Panc1 (cell line): ENCODE measurements around the gene CCDC172. TPM values are rescaled to one million over a fixed set of nuclear protein-coding genes. Genes with fewer than 3 reads are reported as not detected.

Experiments
- ATAC-seq: fragments of 200-7000 bp; cut with Tn5 transposase; 2 replicates; pipeline ENCODE4 v1.9.1; 2020; ENCODE audit warnings: mild to moderate bottlenecking, moderate library complexity
- BruUV-seq: library from RNA; stranded (reverse); fragments of 400-500 nt; replicated peaks from 2 replicates; lab custom pipeline; 2021; lab: Mats Ljungman, UMichigan
- CTCF ChIA-PET: fragments of 300-600 bp; sonication (Branson Sonifier 250); formaldehyde crosslinking; loops from one replicate; lab custom pipeline; 2022; ENCODE audit warnings: antibody characterized with exemption; lab: Charles Lee
- POLR2A ChIA-PET: fragments of 300-600 bp; sonication (Branson Sonifier 250); formaldehyde crosslinking; loops from one replicate; lab custom pipeline; 2022; ENCODE audit warnings: antibody characterized with exemption; lab: Charles Lee
- DNase-seq: peaks from one replicate; pipeline ENCODE4 v3.0.0-alpha.2; 2010; ENCODE audit warnings: low read depth, low spot score
- H3K27ac ChIP-seq: 2 replicates; pipeline ENCODE4 v1.5.1; 2011; ENCODE audit warnings: mild to moderate bottlenecking, low read length, inconsistent platforms
- H3K27me3 ChIP-seq: fragments of 200-500 bp; sonication (Bioruptor generic); 2 replicates; pipeline ENCODE4 v1.6.0; 2014; ENCODE audit warnings: low read length, inconsistent platforms; ENCODE audit not compliant: control insufficient read depth, insufficient read depth
- H3K36me3 ChIP-seq: fragments of 200-500 bp; sonication (Bioruptor generic); 2 replicates; pipeline ENCODE4 v1.5.1; 2014; ENCODE audit warnings: inconsistent platforms, mild to moderate bottlenecking, low read length, moderate library complexity; ENCODE audit not compliant: control insufficient read depth, insufficient read depth
- H3K4me1 ChIP-seq: 2 replicates; pipeline ENCODE4 v1.5.1; 2011; ENCODE audit warnings: inconsistent platforms, mild to moderate bottlenecking, low read length, moderate library complexity; ENCODE audit not compliant: control insufficient read depth, insufficient read depth
- H3K4me3 ChIP-seq, 2 experiments: 2 replicates each; pipeline ENCODE4 v1.5.1; 2011 to 2012; ENCODE audit warnings: low read depth in 2 of 2, low read length in 2 of 2, mild to moderate bottlenecking in 2 of 2, inconsistent platforms in 1 of 2, moderate library complexity in 1 of 2
- H3K9me3 ChIP-seq: fragments of 200-500 bp; sonication (Bioruptor generic); 2 replicates; pipeline ENCODE4 v1.5.1; 2014; ENCODE audit warnings: low read depth, mild to moderate bottlenecking, inconsistent platforms, low read length, moderate library complexity; ENCODE audit not compliant: control insufficient read depth, insufficient read depth
- CTCF ChIP-seq: fragments of 450-650 bp; IDR thresholded peaks from 2 replicates; pipeline ENCODE4 v1.5.1; 2017; ENCODE audit warnings: mild to moderate bottlenecking
- POLR2AphosphoS5 ChIP-seq: IDR thresholded peaks from 2 replicates; pipeline ENCODE4 v1.6.1; 2012; ENCODE audit warnings: mild to moderate bottlenecking, low read depth, low read length, moderate library complexity
- SIN3A ChIP-seq: IDR thresholded peaks from 2 replicates; pipeline ENCODE4 v1.6.1; 2012; ENCODE audit warnings: low read depth, mild to moderate bottlenecking, low read length, moderate library complexity, borderline replicate concordance; ENCODE audit not compliant: insufficient read depth
- TCF7L2 ChIP-seq: IDR thresholded peaks from 2 replicates; pipeline ENCODE4 v1.6.1; 2011; ENCODE audit warnings: mild to moderate bottlenecking, low read depth, low read length, inconsistent platforms
- in situ Hi-C: cut with HindIII; loops from 2 replicates; pipeline ENCODE4 v1.10.0; 2016; ENCODE audit warnings: low sequenced_read_pairs, low pct_unique_long_range_greater_than_20kb
- intact Hi-C: fragments of 100-400 bp; cut with micrococcal nuclease; formaldehyde crosslinking; loops from one replicate; pipeline ENCODE4 v1.10.0; 2022; ENCODE audit not compliant: unreplicated experiment
- total RNA-seq: library from RNA; stranded (reverse); gene quantifications from one replicate; pipeline ENCODE4 v1.2.1, GENCODE V29; 2021; ENCODE audit not compliant: unreplicated experiment
- TF ChIP-seq, protein P1 (sequence below), 2 experiments: IDR thresholded peaks; 2 replicates each; pipeline ENCODE4 v1.6.1; 2011 to 2012; ENCODE audit warnings: low read depth in 2 of 2, control low read depth in 1 of 2, low read length in 1 of 2, mild to moderate bottlenecking in 1 of 2, moderate library complexity in 1 of 2; ENCODE audit not compliant: insufficient read depth in 1 of 2

Gene CCDC172
- total RNA-seq, 1 experiment from 2014 or later: not detected

DNA sequence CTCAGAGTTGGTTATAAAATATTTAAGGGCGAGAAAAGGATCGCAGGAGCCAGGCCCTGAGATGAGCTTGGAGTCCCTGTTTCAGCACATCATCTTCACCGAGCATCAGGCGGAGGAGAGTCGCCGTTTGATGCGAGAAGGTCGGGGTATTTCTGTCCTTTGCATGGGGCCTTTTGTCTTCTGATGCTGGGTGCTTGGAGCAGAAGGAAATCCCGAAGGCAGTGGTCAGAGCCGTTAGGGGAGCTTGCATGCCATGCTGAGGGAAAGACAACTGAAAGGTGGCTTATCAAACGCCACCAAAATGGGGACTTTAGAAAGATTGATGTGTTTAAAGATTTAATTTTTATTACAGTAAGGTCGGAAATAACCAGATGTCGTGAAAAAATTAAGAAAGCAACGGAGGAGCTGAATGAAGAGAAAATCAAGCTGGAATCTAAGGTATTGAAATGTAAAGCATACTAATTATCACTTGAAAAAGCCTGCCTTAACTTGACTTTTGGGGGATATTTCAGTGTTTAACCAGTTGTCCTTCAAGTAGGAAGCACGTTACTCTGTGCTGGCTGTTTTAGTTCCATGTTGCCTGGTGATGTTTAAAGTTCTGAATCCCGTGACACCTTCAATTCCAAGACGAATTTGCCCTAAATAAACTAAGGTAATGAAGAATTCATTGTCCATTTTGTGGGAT, 845 bp downstream of the CCDC172 start:
- ChIA-PET POLR2A (no interaction called here), CTCF (no interaction called here)
- in situ Hi-C loops (no loop called here), intact Hi-C loops (no loop called here)
- Histone ChIP-seq H3K4me3 (no peak overlapping the region), H3K36me3 (no peaks in the 10 kb centered on the region), H3K4me1 (no peaks in the 10 kb centered on the region), H3K27me3 (no peaks in the 10 kb centered on the region; the same call in 1 of the 2 replicates), H3K9me3 (no peaks in the 10 kb centered on the region), H3K27ac (no peak overlapping the region)
- TF ChIP-seq TCF7L2: no peak
- no peak for TF ChIP-seq SIN3A
- no TSS peak for BruUV-seq
- DNase-seq (no peak), ATAC-seq (no peak)

- Histone ChIP-seq H3K27me3 (no peaks in the 10 kb centered on the region; the same call in 1 of the 2 replicates), H3K36me3 (no peaks in the 10 kb centered on the region), H3K4me3 (no peak overlapping the region), H3K4me1 (no peaks in the 10 kb centered on the region), H3K27ac (no peak overlapping the region), H3K9me3 (no peaks in the 10 kb centered on the region)
- ChIA-PET CTCF (no interaction called here), POLR2A (no interaction called here)
- in situ Hi-C loops: no loop called here
- DNase-seq (no peak), ATAC-seq (no peak)
- BruUV-seq: no TSS peak
- intact Hi-C loops: no loop called here
- TF ChIP-seq, protein P1, sequence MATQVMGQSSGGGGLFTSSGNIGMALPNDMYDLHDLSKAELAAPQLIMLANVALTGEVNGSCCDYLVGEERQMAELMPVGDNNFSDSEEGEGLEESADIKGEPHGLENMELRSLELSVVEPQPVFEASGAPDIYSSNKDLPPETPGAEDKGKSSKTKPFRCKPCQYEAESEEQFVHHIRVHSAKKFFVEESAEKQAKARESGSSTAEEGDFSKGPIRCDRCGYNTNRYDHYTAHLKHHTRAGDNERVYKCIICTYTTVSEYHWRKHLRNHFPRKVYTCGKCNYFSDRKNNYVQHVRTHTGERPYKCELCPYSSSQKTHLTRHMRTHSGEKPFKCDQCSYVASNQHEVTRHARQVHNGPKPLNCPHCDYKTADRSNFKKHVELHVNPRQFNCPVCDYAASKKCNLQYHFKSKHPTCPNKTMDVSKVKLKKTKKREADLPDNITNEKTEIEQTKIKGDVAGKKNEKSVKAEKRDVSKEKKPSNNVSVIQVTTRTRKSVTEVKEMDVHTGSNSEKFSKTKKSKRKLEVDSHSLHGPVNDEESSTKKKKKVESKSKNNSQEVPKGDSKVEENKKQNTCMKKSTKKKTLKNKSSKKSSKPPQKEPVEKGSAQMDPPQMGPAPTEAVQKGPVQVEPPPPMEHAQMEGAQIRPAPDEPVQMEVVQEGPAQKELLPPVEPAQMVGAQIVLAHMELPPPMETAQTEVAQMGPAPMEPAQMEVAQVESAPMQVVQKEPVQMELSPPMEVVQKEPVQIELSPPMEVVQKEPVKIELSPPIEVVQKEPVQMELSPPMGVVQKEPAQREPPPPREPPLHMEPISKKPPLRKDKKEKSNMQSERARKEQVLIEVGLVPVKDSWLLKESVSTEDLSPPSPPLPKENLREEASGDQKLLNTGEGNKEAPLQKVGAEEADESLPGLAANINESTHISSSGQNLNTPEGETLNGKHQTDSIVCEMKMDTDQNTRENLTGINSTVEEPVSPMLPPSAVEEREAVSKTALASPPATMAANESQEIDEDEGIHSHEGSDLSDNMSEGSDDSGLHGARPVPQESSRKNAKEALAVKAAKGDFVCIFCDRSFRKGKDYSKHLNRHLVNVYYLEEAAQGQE (IDR thresholded peaks at IDR 0.05; ENCODE audit: insufficient read depth in 1 of 2, low read depth in 2 of 2, low read length in 1 of 2): no peak
- TF ChIP-seq TCF7L2 (no peak), CTCF (no peak), SIN3A (no peak), POLR2AphosphoS5 (no peak)
Observed at GRCh38 chr10:116325987-116326386, 1.7 kb downstream of the CCDC172 start.

DNA sequence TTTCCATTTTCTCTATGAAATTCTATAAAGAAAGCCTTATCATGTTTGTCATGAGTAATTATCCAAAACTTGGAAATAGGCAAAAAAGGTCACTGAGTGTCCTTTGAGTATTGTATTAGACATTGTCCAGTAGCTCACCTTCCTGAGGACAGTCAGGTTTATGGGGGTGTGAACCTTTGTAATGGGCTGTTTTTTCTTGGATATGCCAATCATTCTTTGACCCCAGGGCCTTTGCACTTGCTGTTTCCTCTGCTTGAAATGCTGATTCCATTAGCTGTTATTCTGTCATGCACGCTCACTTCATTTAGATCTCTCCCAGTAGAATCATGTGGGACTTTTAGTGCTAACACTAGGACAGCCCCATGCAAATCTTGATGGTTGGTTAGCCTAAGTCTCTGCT, 4.9 kb downstream of the CCDC172 start:
- in situ Hi-C loops (no loop called here), intact Hi-C loops (no loop called here)
- Histone ChIP-seq H3K4me3 (no peak overlapping the region), H3K27ac (no peak overlapping the region), H3K9me3 (no peaks in the 10 kb centered on the region), H3K4me1 (no peaks in the 10 kb centered on the region), H3K27me3 (no peaks in the 10 kb centered on the region), H3K36me3 (no peaks in the 10 kb centered on the region)
- CTCF ChIA-PET: no interaction called here
- DNase-seq (no peak), ATAC-seq (no peak)
- POLR2A ChIA-PET: no interaction called here
- TF ChIP-seq, protein P1 (IDR thresholded peaks at IDR 0.05; ENCODE audit: insufficient read depth in 1 of 2, low read depth in 2 of 2, low read length in 1 of 2): no peak
- TF ChIP-seq POLR2AphosphoS5: no peak
- no peak for TF ChIP-seq CTCF
- no peak for TF ChIP-seq TCF7L2
- TF ChIP-seq SIN3A: no peak
- no TSS peak for BruUV-seq
